Left forelimb (tissue), 1 donor: ENCODE data around the gene INHBB.
"Not testable (repeated sequence)": the region's sequence is repeated elsewhere in the genome, so short reads cannot be mapped to it uniquely, and the experiment has no call there.

Experiments
- DNase-seq: peaks from one replicate; pipeline ENCODE4 v3.0.0-alpha.2; 2018; ENCODE audit warnings: low spot score

The INHBB gene

DNA sequence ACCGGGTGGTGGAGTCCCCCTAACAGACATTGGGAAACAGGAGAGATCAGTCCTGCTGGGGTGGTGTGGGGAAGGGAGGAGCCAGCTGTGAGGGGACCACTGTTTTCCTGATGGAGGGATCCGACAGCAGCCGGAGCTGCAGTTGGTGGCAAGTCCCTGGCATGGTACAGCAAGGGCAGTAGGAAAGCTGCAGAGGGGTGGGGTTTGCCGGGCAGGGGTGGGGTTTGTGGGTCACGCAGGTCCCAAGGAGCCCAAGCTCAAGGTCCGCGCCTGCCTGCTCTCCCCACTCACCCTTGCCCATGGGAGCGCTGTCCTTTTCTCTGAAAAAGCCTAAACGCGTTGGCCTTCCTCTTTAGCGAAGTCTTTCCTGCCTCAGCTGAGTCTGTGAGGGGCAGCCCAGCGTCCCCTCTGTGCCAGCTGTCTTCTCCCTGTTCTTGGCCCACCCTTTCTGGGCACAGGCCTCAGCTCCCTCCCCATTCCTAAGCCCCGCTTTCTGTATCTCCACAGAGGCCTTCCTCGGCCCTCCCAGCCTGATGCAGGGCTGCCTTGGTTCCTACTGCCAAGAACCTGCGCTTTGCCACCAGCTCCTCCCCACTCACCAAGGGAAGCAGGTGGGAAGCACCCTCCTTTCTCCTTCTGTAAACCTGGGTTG lies 29.3 kb upstream of the INHBB start:
- no peak for DNase-seq

DNA sequence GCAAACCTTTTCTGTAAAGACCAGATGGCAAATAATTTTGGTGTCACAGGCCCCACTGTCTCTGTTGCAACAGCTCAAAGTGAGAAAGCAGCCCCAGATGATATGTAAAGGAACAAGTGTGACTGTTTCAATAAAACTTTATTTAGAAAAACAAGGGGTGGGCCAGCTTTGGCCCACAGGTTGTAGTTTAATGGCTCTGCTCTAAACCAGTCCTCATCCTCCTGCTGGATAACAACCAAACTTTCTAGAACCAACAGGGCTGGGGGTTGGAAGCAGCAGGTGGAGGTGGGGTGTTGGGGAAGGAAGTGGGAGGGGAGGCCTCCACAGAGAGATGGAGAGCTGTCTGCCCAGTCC lies 28.8 kb upstream of the INHBB start:
- no peak for DNase-seq

DNA sequence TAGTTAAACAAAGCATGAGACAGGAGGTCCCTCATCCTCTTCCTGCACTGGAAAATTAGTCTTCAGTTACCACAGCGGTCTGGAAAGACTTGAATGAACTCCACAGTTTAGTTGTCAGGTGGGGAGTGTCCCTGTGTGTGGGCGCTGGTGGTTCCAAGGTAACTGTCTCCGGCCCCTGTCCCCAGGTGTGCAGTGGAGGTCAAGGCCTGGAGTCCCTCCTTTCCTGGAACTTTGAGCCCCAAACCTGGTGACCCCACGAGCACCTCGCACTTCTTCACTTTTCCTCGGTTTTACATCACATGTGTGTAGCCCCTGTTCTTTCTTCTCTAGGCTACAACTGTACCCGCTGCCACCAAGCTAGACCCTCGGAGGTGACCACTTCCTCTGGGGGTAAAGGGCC lies 28.0 kb upstream of the INHBB start:
- DNase-seq: no peak

DNA sequence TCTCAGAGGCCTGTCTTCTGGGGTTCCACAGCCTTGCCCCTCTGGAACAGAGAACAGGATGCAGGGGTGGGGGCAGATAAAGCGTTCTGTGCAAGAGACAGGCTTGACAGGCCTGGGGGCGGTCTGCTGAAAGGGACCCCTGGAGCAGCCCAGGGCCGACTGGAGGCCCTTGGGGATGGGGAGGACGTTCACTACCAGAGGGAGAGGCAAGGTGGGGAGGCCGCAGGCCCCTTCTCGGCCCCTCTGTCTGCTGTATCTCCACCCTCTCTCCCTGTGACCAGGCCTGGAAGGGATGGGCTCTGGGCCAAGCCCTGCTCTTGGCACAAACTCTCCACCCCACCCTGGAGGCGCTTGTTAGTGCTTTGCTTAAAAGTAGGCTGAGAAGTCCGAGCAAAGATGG lies 27.3 kb upstream of the INHBB start:
- peak; percentile 82 for DNase-seq

DNA sequence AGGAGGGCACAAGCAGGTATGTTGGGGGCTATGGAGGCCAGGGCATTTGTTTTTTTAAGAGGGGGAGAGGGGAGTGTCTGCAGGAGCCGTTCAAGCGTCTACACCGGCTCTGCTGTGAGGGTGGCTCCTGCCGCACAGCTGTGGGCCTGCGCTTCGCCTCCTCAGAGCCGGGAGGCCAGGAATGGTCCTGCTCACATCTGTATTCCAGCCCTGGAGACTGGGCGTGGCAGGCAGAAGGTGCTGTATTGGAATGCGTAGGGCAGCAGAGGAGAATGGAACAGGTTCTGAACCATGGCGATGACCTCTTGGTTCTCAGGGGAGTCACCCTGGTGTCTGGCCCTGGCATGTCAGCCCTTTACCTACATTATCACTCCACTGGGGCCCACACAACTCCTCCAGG lies 26.8 kb upstream of the INHBB start:
- no peak for DNase-seq

DNA sequence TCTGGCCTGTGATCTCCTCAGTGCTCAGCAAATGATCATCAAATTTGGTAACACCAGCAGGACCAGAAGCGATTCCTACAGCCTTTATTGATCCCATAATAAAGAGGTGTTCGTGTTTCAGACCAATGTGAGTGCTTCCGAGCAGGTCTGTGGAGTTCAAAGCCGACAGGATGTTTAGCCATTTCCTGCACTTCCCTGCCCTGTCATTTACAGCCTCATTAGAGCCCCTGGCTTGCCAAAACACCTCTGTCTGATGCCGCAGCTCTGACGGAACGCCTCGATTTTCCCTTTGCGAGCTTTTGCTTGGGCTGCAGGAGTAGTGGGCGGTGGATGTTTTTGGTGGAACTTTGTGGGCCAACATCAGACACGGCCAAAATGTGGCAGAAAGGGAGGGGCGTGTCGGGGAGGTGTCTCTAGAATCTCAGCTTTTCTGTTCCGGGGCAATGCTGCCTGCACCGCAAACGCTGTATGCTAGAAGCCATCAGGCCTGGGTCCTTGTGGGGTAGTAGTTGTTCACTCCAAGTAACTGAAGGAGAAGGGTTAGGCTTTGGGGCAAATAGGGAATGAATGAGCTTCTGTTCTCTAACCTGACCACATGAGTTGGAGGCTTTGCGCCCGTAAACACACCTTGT lies 26.1 kb upstream of the INHBB start:
- no peak for DNase-seq

DNA sequence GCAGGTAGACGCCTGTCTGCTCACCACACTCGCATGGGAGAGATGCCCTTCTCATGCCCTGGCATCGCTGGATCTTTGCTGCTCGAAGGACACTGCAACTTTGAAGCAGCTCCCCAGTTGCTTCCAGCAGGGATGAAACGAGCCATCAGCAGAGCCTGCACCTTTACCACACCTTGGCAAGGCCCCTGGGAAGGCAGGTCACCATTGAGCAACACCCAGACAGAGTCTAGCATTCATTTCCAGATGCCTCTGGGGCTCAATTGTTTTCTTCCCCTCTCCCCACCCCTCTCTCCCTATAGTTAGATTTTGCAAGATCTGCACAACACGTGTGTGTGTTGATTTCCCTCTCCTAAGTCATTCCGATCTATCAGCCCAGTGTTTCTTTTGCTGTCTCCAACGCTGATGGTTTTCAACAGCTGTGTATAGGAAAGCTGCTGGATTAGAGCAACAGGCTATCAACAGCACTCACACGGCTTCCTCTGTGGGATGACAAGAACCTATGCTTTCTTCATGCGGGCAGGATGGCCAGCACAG lies 25.6 kb upstream of the INHBB start:
- DNase-seq: no peak

DNA sequence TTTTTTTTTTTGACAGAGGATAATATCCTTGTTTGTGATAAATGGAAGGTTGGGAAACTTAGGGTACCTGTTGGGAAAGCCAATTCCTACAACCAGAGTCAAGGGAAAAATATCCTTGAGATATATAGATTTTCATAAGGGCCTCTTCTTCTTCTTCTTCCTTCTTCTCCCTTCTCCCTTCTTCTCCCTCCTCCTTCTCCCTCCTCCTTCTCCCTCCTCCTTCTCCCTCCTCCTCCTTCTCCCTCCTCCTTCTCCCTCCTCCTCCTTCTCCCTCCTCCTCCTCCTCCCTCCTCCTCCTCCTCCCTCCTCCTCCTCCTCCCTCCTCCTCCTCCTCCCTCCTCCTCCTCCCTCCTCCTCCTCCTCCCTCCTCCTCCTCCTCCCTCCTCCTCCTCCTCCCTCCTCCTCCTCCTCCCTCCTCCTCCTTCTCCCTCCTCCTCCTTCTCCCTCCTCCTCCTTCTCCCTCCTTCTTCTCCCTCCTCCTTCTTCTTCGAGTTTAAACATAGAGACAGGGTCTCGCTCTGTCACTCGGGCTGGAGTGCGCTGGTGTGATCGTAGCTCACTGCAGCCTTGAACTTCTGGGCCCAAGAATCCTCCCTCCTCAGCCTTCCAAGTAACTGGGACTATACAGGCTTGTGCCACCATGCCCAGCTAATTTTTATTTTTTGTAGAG lies 24.9 kb upstream of the INHBB start:
- not testable (repeated sequence) for DNase-seq

DNA sequence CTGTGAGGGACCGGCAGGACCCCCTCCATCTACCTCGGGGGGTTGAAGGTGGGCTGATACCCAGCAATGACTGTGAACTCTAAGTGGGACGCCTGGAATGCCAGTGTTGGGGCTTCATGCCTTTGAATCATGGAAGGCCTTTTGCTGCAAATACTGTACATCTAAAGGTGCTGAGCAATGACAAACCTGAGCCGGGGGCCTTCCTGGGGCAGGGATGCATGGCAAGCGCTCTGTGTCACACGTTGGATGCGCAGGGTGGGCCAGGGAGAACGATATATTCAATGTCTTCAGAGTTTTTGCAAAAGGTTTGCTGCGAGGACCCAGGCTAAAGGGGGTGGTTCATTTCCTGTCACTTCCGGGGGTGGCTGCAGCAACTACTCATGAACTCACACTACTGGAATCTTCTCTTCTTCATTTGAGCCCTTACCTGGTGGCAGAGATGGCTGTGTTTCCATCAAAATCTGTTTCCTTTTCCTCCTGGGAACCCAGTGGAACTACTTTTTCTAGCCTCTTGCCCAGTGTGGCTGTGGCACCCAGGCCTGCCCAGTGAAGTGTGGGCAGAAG lies 24.1 kb upstream of the INHBB start:
- DNase-seq: no peak

DNA sequence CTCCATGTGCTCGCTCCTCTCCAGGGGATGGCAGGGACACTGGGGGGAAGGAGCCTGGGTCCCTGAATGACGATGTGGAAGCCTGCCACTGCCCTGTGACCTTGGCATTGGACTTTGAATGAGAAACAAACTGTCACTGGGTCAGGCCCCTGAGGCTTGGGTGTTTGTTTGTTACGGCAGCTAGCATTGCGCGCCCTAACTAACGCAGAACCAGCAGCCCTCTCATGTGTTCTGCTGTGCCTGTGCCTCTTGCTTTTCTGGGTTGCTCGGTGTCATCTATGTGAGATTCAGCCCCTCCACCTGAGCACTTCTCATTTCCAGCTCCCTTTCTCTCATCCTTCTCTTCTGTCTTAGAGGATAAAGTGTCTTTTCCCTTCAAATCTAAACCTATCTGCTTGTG lies 23.6 kb upstream of the INHBB start:
- DNase-seq: no peak

DNA sequence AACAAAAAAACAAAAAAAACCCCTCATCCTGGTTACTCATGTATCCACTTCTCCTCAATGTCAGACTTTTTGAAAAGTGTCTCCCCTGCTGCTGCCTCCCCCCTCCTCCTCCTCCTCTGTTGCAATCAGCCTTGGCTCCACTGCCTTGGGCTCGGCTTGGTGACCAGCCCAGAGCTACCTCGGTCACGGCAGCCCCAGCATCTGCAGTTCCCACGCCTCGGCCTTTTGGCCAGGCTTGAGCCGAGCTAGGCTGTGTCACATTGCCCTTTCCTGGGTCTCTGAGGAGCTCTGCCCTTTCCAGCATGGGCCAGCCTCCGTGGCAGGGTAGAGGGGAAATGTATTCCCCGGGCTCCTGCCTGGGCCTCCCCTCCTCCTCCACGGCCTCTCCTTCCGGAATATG lies 22.7 kb upstream of the INHBB start:
- no peak for DNase-seq

DNA sequence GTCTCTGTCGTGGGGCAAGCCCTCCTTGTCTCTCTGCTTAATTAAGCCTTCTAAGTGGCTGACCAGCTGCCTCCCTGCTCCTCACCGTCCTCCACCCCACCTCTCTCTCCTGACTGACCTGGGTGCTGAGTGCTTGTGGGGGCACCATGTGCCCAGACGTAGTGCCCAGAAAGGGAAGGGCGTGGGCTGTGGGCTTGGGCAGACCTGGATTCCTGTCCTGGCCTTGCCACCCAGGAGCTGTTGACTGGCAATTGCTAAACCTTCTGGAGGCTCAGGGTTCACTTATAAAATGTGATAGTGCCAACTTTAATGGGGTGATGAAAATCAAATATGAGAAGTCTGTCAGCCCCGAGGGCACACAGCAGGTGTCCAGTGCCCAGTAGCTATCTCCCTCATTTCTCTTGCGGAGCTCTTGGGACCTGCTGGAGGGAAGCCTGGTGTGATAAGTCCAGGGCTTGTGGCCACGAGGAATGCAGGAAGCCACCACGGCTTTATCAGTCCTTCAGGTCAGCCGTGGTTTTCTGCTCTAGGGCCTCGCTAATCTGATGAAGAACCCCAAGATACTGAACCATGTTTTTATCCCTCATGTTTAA lies 22.0 kb upstream of the INHBB start:
- DNase-seq: no peak

DNA sequence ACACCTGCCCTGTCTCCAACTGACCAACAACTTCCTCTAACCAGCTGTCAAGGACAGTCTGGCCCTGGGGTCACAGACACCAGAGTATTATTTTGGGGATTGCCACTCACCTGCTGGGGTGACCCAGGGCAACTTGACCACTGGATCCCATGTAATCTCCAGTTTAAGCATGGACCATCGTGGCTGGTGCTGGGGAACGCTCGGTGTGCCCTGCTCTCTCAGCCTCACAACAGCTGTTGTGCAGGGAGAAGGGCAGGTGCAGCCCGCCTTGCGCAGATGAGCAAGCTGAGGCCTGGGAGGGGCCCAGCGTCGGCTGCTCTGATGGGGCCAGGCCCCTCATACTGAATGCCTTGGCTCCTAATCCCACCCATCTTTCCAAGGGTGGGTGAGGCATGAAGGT lies 21.0 kb upstream of the INHBB start:
- DNase-seq: no peak

DNA sequence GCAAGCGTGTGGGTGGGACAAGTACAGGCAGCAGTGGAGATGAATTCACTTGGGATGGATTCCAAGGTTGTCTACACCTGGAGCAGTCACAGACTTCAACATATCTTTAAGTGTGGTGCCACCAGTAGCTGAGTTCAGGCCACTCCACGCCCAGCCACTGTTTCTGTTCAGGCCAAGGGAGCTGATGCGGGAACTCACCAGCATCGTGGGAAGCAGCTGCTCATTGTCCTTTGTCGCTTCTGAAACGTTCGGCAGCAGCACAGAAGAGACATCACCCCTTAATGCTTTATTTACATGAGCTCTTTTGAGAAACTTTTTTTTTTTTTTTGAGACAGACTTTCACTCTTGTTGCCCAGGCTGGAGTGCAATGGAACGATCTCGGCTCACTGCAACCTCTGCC lies 19.9 kb upstream of the INHBB start:
- DNase-seq: no peak

DNA sequence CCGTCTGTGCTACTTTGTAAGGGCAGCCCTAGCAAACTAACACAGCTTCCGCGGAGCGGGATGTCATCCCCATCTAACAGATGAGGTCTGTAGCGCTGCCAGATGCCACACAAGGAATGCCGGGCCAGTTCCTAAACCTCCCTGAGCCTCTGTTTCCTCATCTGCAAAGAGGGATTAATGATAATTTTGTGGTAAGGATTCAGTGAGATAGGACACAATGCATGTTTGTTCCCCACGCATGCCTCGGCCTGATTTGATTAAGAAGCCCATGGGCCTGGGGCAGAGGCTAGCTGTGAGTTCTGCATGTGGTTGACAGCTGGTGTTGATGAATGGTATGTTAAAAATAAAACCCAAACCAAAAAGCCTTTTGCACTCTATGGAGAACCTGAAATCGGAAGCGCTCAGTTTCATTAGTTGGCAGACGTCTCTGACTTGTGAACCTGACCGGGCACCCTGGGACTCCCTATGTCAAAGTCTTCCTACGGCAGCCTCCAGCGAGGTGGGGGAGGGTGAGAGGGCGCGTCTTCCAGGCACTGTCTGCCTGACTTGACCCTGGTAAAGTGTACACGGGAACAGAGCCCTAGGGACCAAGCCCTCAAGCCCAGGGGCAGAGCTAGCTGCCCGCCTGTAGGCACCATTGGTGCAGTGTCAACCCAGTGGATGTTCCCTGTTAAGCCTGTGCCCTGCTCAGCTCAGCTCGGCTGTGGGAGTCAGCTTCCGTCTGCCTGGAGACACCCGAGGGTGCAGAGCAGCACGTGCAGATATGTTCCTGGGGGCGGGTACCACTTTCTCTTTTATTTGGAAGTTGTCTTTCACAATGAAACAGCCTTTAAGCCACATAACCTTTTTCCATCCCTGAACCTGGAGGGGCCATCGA lies 14.8 kb upstream of the INHBB start:
- DNase-seq: no peak

DNA sequence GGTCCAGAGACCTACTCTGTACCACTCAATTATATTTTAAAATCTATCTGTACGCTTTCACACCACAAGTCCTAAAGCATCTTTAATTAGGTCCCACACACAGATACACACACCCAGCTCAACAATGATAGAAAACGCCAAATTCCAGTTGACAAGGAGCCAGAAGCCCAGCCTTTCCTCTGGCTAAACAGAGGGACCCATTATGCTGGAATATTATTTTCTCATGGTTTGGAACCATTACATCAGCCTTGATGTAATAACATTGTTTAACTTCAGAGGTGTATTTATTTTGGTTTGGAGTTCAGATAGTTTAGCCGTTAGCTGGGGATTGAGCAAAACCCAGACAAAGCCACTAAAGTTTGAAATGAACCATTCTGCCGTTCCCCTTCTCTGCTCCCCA lies 14.0 kb upstream of the INHBB start:
- no peak for DNase-seq

DNA sequence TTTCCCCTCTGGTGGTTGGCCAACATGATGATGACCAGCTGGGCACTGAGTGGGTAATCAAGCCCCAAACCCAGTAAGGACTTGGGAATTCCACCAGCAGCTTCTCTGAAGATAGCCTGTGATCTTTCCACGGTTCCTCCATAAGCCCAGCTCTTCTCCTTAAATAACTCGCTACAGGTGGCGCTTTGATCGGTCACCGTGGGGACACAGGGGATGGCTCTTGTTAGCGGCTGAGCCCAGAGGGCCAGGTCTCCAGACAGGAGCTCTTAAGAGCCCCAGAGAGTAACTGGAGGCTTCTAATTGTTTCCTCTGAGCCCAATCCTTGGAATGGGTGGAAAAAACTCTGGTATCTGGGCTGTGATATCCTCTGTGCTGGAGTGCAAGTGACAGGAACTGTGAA lies 13.6 kb upstream of the INHBB start:
- DNase-seq: no peak

DNA sequence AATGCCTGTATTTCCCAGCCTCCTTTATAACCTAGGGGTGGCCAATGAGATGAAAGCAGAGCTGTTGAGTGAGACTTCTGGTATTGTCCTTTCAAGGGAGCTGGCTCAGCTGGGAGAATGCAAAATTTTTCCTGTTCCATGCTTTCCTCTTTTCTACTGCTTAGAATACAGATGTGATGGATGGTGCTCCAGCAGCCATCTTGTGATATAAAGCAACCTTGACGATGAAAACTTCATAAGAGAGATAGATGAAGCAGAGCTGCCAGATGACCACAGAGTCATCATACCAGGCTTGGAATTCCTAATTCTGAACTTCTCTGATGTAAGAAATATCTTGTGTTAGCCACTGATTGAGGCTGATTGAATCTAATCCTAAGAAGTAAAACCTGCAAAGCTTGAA lies 11.9 kb upstream of the INHBB start:
- no peak for DNase-seq

DNA sequence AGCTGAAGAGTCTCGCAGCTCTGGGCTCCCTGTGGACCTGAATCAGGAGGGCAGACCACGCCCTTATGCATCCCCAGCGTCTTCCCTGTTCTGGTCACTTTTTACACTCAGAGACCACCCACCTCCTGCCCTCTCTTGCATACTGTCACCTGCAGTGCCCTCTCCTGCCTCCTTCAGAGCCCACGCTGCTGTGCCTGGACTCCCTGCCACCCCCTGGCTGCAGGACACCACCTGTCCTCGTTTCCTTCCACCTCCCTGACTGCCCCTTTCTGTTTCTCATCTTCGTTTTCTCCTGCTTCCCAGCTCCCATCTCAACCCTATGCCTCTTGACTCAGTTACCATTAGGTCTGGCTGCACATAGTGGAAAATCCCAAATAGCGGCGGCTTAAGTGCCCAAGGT lies 9.2 kb upstream of the INHBB start:
- no peak for DNase-seq

DNA sequence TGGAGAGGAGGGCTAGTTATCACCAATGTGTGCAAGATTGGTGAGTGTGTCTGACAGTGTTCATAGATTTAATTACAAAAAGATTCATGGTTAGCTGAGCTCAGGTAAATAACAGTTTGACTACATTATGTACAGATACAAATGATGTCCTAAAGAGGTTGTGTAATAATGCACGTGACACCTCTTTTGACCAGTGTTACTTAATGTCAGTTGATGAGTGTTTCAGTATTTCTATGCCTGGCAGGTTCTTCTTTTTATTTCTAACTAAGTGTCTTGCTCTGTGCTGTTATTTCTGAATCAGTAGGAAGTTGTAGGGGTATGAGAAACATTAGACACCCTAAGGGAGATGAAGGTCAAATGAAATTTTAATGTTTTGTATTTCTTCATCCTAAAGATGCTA lies 7.9 kb upstream of the INHBB start:
- DNase-seq: no peak

DNA sequence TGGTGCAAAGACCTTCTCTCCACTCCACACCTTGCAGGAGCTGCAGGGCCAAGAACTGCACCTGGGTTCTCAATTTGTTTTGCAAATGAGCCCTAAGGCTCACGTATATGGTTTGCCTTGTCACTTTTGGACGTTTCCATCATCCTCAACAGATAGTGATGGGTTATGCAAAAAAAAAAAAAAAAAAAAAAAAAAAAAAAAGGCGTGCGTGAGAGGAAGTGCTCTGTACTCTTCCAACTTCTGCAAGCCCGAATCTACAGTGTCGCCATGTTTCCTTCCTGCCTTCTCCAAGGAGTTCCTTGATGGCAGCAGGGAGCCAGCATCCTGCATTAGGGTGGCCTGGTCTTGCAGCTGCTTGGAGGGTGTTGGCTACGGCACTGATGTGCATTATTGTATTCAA lies 4.0 kb upstream of the INHBB start:
- DNase-seq: no peak

DNA sequence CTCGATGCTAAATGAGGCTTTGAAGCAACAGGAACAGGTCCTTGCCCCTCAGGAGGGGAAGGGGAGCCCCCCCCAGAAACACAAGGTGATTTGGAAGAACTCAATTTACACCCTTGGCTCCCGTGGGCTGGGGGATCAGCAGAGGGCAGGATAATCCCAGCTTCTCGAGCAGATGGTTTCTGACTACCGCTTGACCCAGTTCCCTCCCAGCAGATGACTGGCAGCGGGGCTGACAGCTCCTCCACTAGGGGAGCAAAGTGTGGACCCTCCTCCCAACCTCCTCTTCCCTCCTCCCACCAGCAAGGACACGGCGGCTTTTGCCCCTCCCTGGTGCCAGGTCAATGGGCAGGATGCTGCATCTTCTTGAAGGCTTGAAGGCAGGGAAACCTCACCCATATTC lies 3.5 kb upstream of the INHBB start:
- no peak for DNase-seq
